HepG2 (cell line): ENCODE measurements around the gene GSC2. TPM values are rescaled to one million over a fixed set of nuclear protein-coding genes. Genes with fewer than 3 reads are reported as not detected.

Experiments used
- ATAC-seq: fragments of 200-7000 bp; cut with Tn5 transposase; 3 replicates; pipeline ENCODE4 v1.9.1; 2020; ENCODE audit warnings: mild to moderate bottlenecking, moderate library complexity
- BruUV-seq: library from RNA; stranded (reverse); fragments of 400-500 nt; replicated peaks from 2 replicates; lab custom pipeline; 2021; lab: Mats Ljungman, UMichigan
- CTCF ChIA-PET: fragments of 300-600 bp; formaldehyde crosslinking; extraction: SDS; loops from one replicate; lab custom pipeline; 2021; ENCODE audit warnings: low total read pairs, inconsistent platforms, low intra/inter-chr PET ratio; lab: Yijun Ruan, JAX
- POLR2A ChIA-PET: fragments of 350-600 bp; sonication (Branson Sonifier 250); formaldehyde crosslinking; loops from one replicate; lab custom pipeline; 2020; ENCODE audit warnings: antibody characterized with exemption, inconsistent platforms; lab: Yijun Ruan, JAX
- DNase-seq: peaks from one replicate; pipeline ENCODE4 v3.0.0-alpha.2; 2015; ENCODE audit warnings: low spot score
- FAIRE-seq: peaks from 3 replicates; lab custom pipeline; 2011; peaks lifted over from hg19 to GRCh38; lab: Jason Lieb, UNC
- H2AFZ ChIP-seq: one replicate; pipeline ENCODE4 v1.6.1; 2011; ENCODE audit warnings: low read length, inconsistent platforms
- H3K27ac ChIP-seq: fragments of 300-600 bp; 3 replicates; pipeline ENCODE4 v1.8.0; 2011; ENCODE audit warnings: mixed run types, mild to moderate bottlenecking, mixed read lengths, low read length, inconsistent platforms; ENCODE audit not compliant: insufficient read depth; ENCODE audit errors: extremely low read length
- H3K27me3 ChIP-seq, 2 experiments: fragments of 200-600 bp in 1 of 2; 2 replicates in 1 of 2; 3 replicates in 1 of 2; pipeline versions ENCODE4 v1.6.0 to v1.8.0; 2011; ENCODE audit warnings: low read length in 2 of 2, mild to moderate bottlenecking in 2 of 2, moderate library complexity in 2 of 2, inconsistent platforms in 1 of 2; ENCODE audit not compliant: insufficient read depth in 2 of 2, control insufficient read depth in 1 of 2
- H3K36me3 ChIP-seq, 2 experiments: fragments of 200-600 bp in 1 of 2; replicated peaks in 1 of 2; 2 replicates in 1 of 2; 3 replicates in 1 of 2; pipeline versions ENCODE4 v1.5.1 to v1.8.0; 2011; ENCODE audit warnings: low read length in 2 of 2, inconsistent platforms in 1 of 2; ENCODE audit not compliant: insufficient read depth in 2 of 2, control insufficient read depth in 1 of 2
- H3K4me1 ChIP-seq: 2 replicates; pipeline ENCODE4 v1.5.1; 2012; ENCODE audit warnings: low read length, inconsistent platforms; ENCODE audit not compliant: insufficient read depth
- H3K4me2 ChIP-seq: 2 replicates; pipeline ENCODE4 v1.6.0; 2011; ENCODE audit warnings: low read depth, low read length, inconsistent platforms
- H3K4me3 ChIP-seq, 3 experiments: fragments of 200-600 bp in 1 of 3; sonication (generic), shearing (Covaris generic) in 1 of 3; replicated peaks in 1 of 3; 2 replicates each; pipeline ENCODE4 v1.5.1; 2011 to 2016; ENCODE audit warnings: low read length in 3 of 3, inconsistent platforms in 2 of 3, low read depth in 2 of 3, mild to moderate bottlenecking in 2 of 3, control low read depth in 1 of 3, mixed read lengths in 1 of 3; ENCODE audit not compliant: insufficient read depth in 1 of 3
- H3K79me2 ChIP-seq: one replicate; pipeline ENCODE4 v1.6.1; 2011; ENCODE audit warnings: low read length, inconsistent platforms; ENCODE audit not compliant: insufficient read depth
- H3K9ac ChIP-seq: 2 replicates; pipeline ENCODE4 v1.6.0; 2011; ENCODE audit warnings: mild to moderate bottlenecking, low read depth, low read length, inconsistent platforms; ENCODE audit not compliant: insufficient read depth
- H3K9me3 ChIP-seq: 2 replicates; pipeline ENCODE4 v1.5.1; 2012; ENCODE audit warnings: mild to moderate bottlenecking, low read length
- H4K20me1 ChIP-seq: 2 replicates; pipeline ENCODE4 v1.6.0; 2011; ENCODE audit warnings: inconsistent platforms, mild to moderate bottlenecking, low read length, moderate library complexity; ENCODE audit not compliant: insufficient read depth
- HDAC2 ChIP-seq: sonication (generic); formaldehyde crosslinking; IDR thresholded peaks from 2 replicates; pipeline ENCODE4 v1.4.0; 2020; ENCODE audit warnings: missing genetic modification reagents
- HMG20B ChIP-seq: conservative IDR thresholded peaks from 2 replicates; pipeline ENCODE4 v1.6.1; 2016; ENCODE audit warnings: missing genetic modification reagents, missing compliant biosample characterization
- ISL2 ChIP-seq: sonication (generic); formaldehyde crosslinking; IDR thresholded peaks from 2 replicates; pipeline ENCODE4 v1.5.0; 2020; ENCODE audit warnings: missing genetic modification reagents
- TP53 ChIP-seq: sonication (generic); formaldehyde crosslinking; conservative IDR thresholded peaks from 2 replicates; pipeline ENCODE4 v1.4.0; 2020; ENCODE audit warnings: missing genetic modification reagents
- ZNF10 ChIP-seq: sonication (generic); formaldehyde crosslinking; IDR thresholded peaks from 2 replicates; pipeline ENCODE4 v1.4.0; 2020; ENCODE audit warnings: mild to moderate bottlenecking, low read depth, missing genetic modification reagents, borderline replicate concordance
- ZNF12 ChIP-seq: sonication (generic); formaldehyde crosslinking; IDR thresholded peaks from 2 replicates; pipeline ENCODE4 v1.5.0; 2020; ENCODE audit warnings: missing genetic modification reagents
- ZNF550 ChIP-seq: sonication (generic); formaldehyde crosslinking; IDR thresholded peaks from 2 replicates; pipeline ENCODE4 v1.4.0; 2020; ENCODE audit warnings: mild to moderate bottlenecking, missing genetic modification reagents, borderline replicate concordance
- WGBS: methylation state at CpG from one replicate; pipeline ENCODE4 v1.1.6; 2017; ENCODE audit warnings: low lambda C conversion rate; 5-methylcytosine and 5-hydroxymethylcytosine counted together
- in situ Hi-C: cut with HindIII; loops from 2 replicates; pipeline ENCODE4 v1.10.0; 2017; ENCODE audit warnings: low pct_unique_long_range_greater_than_20kb; ENCODE audit not compliant: extremely low pct_ligation_motif_present
- intact Hi-C: fragments of 100-400 bp; cut with micrococcal nuclease; formaldehyde crosslinking; loops from one replicate; pipeline ENCODE4 v1.10.0; 2022; ENCODE audit not compliant: unreplicated experiment
- polyA plus RNA-seq, 8 experiments: library from polyadenylated mRNA; depleted of rRNA in 3 of 8; stranded (reverse) in 7 of 8; unstranded in 1 of 8; fragments of >200 nt; fragmentation: Illumina TruSeq in 4 of 8; extraction: Trizol in 4 of 8; gene quantifications; 2 replicates each; pipeline versions ENCODE4 v1.2.1 to v1.2.3, GENCODE V29; 2011 to 2016; ENCODE audit warnings: low read depth in 4 of 8, missing spikeins in 1 of 8, mixed read lengths in 1 of 8; ENCODE audit not compliant: insufficient read depth in 1 of 8
- total RNA-seq, 5 experiments: library from RNA; depleted of rRNA; stranded (reverse); fragments of >200 nt; fragmentation: Illumina TruSeq; extraction: Trizol; gene quantifications; 2 replicates each; pipeline ENCODE4 v1.2.3, GENCODE V29; 2016; ENCODE audit warnings: low read depth in 1 of 5
- TF ChIP-seq, protein P1 (sequence below): sonication (generic); formaldehyde crosslinking; IDR thresholded peaks from 2 replicates; pipeline ENCODE4 v1.5.0; 2020; ENCODE audit warnings: missing genetic modification reagents
- TF ChIP-seq, protein P2 (sequence below): sonication (generic); formaldehyde crosslinking; IDR thresholded peaks from 2 replicates; pipeline ENCODE4 v1.8.0; 2022; ENCODE audit warnings: mild to moderate bottlenecking, missing genetic modification reagents, borderline replicate concordance
- TF ChIP-seq, protein P3 (sequence below): sonication (generic); formaldehyde crosslinking; IDR thresholded peaks from 2 replicates; pipeline ENCODE4 v1.8.0; 2022; ENCODE audit warnings: missing genetic modification reagents, mild to moderate bottlenecking, inconsistent platforms, borderline replicate concordance
- TF ChIP-seq, protein P4 (sequence below): sonication (generic); formaldehyde crosslinking; IDR thresholded peaks from 2 replicates; pipeline ENCODE4 v1.8.1; 2023; ENCODE audit warnings: mild to moderate bottlenecking, missing genetic modification reagents

The GSC2 gene
- total and polyA plus RNA-seq, 2 of the 13 experiments (the other 11 are each of a cell fraction or from before 2014, with no cell fraction given): not detected

DNA sequence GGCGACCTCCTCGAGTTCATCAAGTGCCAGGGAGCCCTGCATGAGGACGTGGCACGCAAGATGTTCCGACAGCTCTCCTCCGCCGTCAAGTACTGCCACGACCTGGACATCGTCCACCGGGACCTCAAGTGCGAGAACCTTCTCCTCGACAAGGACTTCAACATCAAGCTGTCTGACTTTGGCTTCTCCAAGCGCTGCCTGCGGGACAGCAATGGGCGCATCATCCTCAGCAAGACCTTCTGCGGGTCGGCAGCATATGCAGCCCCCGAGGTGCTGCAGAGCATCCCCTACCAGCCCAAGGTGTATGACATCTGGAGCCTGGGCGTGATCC, 18.4 kb downstream of the GSC2 start:
- peaks cover 7 to 25% of the 10 kb centered on the region in 2 experiments; a peak in 4 of 5 replicates for H3K36me3 ChIP-seq
- 92% methylated on average over 12 of the region's 19 CpGs for WGBS
- H3K9ac ChIP-seq: no peak overlapping the region
- H3K79me2 ChIP-seq: no peaks in the 10 kb centered on the region
- ChIA-PET CTCF (no interaction called here), POLR2A (no interaction called here)
- H4K20me1 ChIP-seq: no peaks in the 10 kb centered on the region
- DNase-seq: no peak
- no peak for ATAC-seq
- no peak overlapping the region for H3K4me3 ChIP-seq
- FAIRE-seq: no peak
- H3K4me1 ChIP-seq: peaks cover 3% of the 10 kb centered on the region
- intact Hi-C loops (no loop called here), in situ Hi-C loops (no loop called here)
- H3K4me2 ChIP-seq: no peak overlapping the region
- TF ChIP-seq ISL2 (CRISPR knock-in tag) (no peak), HMG20B (CRISPR knock-in tag) (no peak), TP53 (CRISPR knock-in tag) (no peak), ZNF12 (CRISPR knock-in tag) (no peak), ZNF10 (CRISPR knock-in tag) (no peak), HDAC2 (CRISPR knock-in tag) (no peak), ZNF550 (no peak)
- TF ChIP-seq, protein P1, sequence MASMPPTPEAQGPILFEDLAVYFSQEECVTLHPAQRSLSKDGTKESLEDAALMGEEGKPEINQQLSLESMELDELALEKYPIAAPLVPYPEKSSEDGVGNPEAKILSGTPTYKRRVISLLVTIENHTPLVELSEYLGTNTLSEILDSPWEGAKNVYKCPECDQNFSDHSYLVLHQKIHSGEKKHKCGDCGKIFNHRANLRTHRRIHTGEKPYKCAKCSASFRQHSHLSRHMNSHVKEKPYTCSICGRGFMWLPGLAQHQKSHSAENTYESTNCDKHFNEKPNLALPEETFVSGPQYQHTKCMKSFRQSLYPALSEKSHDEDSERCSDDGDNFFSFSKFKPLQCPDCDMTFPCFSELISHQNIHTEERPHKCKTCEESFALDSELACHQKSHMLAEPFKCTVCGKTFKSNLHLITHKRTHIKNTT (CRISPR knock-in tag): no peak
- TF ChIP-seq, protein P2, sequence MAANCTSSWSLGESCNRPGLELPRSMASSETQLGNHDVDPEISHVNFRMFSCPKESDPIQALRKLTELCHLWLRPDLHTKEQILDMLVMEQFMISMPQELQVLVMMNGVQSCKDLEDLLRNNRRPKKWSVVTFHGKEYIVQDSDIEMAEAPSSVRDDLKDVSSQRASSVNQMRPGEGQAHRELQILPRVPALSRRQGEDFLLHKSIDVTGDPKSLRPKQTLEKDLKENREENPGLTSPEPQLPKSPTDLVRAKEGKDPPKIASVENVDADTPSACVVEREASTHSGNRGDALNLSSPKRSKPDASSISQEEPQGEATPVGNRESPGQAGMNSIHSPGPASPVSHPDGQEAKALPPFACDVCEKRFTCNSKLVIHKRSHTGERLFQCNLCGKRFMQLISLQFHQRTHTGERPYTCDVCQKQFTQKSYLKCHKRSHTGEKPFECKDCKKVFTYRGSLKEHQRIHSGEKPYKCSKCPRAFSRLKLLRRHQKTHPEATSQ: no peak
- TF ChIP-seq, protein P3, sequence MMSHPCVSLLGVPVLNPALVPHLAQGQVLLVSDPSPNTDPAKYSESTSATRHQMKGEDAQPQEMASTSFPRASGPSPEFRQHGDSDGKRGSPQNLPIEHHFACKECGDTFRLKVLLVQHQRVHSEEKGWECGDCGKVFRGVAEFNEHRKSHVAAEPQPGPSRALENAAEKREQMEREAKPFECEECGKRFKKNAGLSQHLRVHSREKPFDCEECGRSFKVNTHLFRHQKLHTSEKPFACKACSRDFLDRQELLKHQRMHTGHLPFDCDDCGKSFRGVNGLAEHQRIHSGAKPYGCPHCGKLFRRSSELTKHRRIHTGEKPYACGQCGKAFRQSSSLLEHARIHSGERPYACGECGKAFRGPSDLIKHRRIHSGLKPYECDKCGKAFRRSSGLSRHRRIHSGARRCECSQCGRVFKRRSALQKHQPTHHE (CRISPR knock-in tag): no peak
- TF ChIP-seq, protein P4, sequence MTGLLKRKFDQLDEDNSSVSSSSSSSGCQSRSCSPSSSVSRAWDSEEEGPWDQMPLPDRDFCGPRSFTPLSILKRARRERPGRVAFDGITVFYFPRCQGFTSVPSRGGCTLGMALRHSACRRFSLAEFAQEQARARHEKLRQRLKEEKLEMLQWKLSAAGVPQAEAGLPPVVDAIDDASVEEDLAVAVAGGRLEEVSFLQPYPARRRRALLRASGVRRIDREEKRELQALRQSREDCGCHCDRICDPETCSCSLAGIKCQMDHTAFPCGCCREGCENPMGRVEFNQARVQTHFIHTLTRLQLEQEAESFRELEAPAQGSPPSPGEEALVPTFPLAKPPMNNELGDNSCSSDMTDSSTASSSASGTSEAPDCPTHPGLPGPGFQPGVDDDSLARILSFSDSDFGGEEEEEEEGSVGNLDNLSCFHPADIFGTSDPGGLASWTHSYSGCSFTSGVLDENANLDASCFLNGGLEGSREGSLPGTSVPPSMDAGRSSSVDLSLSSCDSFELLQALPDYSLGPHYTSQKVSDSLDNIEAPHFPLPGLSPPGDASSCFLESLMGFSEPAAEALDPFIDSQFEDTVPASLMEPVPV (CRISPR knock-in tag): no peak
- no peaks in the 10 kb centered on the region for H3K9me3 ChIP-seq
- no peak overlapping the region for H3K27ac ChIP-seq
- H2AFZ ChIP-seq: no peak overlapping the region
- peaks cover 2 to 22% of the 10 kb centered on the region in 2 experiments; a peak in 3 of 5 replicates for H3K27me3 ChIP-seq
- BruUV-seq: no TSS peak
